Measurements from ENCODE around the gene SLFN12L.
"Not testable (repeated sequence)": the region's sequence is repeated elsewhere in the genome, so short reads cannot be mapped to it uniquely, and the experiment has no call there.

Gene SLFN12L

GRCh38 chr17:35493040-35493439, 44.4 kb downstream of the SLFN12L start:
- no peak for DNase-seq

GRCh38 chr17:35491417-35491816, 46.1 kb downstream of the SLFN12L start:
- no peak for DNase-seq

- no peak for DNase-seq
Observed at GRCh38 chr17:35489944-35490343, 47.5 kb downstream of the SLFN12L start.

GRCh38 chr17:35488991-35489390, 48.5 kb downstream of the SLFN12L start:
- no peak for DNase-seq

- no peak for DNase-seq
Observed at GRCh38 chr17:35486920-35487732, 50.4 kb downstream of the SLFN12L start.

- DNase-seq = no peak
Observed at GRCh38 chr17:35479271-35479670, 58.2 kb downstream of the SLFN12L start.

- DNase-seq = no peak
Observed at GRCh38 chr17:35477248-35477647, 60.2 kb downstream of the SLFN12L start.

- no peak for DNase-seq
Observed at GRCh38 chr17:35476283-35476820, 61.1 kb downstream of the SLFN12L start.

GRCh38 chr17:35468475-35468874, 69.0 kb downstream of the SLFN12L start:
- DNase-seq = no peak

GRCh38 chr17:35467824-35468223, 69.7 kb downstream of the SLFN12L start:
- peak; percentile 28 for DNase-seq

GRCh38 chr17:35460354-35460851, 77.1 kb downstream of the SLFN12L start:
- no peak for DNase-seq

- not testable (repeated sequence) for DNase-seq
Observed at GRCh38 chr17:35454035-35454434, 83.4 kb downstream of the SLFN12L start.

GRCh38 chr17:35453171-35453570, 84.3 kb downstream of the SLFN12L start:
- no peak for DNase-seq

- peak; percentile 89 for DNase-seq
Observed at GRCh38 chr17:35449371-35449931, 88.0 kb downstream of the SLFN12L start.

GRCh38 chr17:35448899-35449227, 88.6 kb downstream of the SLFN12L start:
- no peak for DNase-seq

GRCh38 chr17:35448214-35448898, 89.1 kb downstream of the SLFN12L start, which contains the start of gene SLFN13:
Gene SLFN13 (minus strand): TSS chr17:35448766. CDS start chr17:35445680, 3,086 bp downstream.
- DNase-seq = peak; percentile 95

GRCh38 chr17:35447499-35447898, 90.0 kb downstream of the SLFN12L start:
- DNase-seq = no peak

- DNase-seq = no peak
Observed at GRCh38 chr17:35438433-35438832, 99.0 kb downstream of the SLFN12L start.

GRCh38 chr17:35433075-35433894, 104.2 kb downstream of the SLFN12L start:
- DNase-seq = peak; percentile 65

GRCh38 chr17:35432176-35433074, 105.1 kb downstream of the SLFN12L start, which contains the start of gene SLFN12:
Gene SLFN12 (minus strand): TSS chr17:35432500. CDS start chr17:35423028, 9,472 bp downstream.
- DNase-seq = peak; percentile 34

- no peak for DNase-seq
Observed at GRCh38 chr17:35429702-35430101, 107.8 kb downstream of the SLFN12L start.
